ENCODE measurements around the gene SCD5. TPM values are rescaled to one million over a fixed set of nuclear protein-coding genes. Genes with fewer than 3 reads are reported as not detected.

Gene SCD5
- total RNA-seq, 2 donors from 2014 or later, result 11.9 to 16.7 TPM

DNA sequence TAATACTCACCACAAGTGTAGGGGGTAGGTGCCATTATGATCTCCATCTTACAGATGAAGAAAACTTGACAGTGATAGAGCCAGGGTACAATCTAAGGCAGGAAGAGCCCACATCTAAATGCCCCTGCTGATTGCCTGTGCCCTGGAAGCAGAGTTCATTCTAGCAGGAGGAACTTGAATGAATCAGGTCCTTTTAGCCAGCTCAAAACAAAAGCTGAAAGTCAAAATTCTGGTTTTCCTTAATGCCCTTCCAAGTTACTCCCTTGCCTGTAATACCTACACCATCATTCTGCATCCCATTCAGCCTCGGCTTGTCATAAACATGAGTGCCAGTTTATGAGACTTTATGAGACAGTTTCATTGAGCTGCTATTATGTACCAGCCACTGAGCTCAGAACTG lies 89.6 kb downstream of the SCD5 start:
- DNase-seq (ENCODE audit: low spot score), result no peak
- intact Hi-C loops (cut with DNase I), result no loop called here

- no peak for DNase-seq (ENCODE audit: low spot score)
- intact Hi-C loops (cut with DNase I), result no loop called here
Measured at GRCh38 chr4:82706349-82707000, 92.1 kb downstream of the SCD5 start.

- intact Hi-C loops (cut with DNase I), result no loop called here
- DNase-seq (ENCODE audit: low spot score), result no peak
Measured at GRCh38 chr4:82705928-82706300, 92.7 kb downstream of the SCD5 start.

GRCh38 chr4:82705169-82705927 lies 93.2 kb downstream of the SCD5 start:
- intact Hi-C loops (cut with DNase I), result no loop called here
- no peak for DNase-seq (ENCODE audit: low spot score)

DNA sequence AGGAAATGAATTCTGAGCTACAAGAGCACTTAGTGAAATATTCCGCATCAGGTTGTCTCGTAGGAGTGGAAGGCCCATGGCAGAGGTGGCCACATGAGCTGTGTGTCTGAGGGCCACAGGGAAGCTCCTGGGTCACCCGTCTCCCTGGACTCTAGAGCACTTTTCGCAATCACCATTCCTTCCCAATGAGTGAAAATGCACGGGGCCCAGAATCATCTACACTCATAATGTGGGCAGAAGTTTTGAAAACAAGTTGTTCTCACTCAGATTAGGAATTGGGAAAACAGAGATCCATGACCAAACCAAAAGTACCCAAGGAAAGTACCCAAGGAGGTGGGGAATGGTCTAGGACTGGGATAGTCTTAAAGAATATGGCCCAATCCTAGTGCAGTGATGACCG lies 94.4 kb downstream of the SCD5 start:
- intact Hi-C loops (cut with DNase I), result no loop called here
- DNase-seq (ENCODE audit: low spot score), result no peak

DNA sequence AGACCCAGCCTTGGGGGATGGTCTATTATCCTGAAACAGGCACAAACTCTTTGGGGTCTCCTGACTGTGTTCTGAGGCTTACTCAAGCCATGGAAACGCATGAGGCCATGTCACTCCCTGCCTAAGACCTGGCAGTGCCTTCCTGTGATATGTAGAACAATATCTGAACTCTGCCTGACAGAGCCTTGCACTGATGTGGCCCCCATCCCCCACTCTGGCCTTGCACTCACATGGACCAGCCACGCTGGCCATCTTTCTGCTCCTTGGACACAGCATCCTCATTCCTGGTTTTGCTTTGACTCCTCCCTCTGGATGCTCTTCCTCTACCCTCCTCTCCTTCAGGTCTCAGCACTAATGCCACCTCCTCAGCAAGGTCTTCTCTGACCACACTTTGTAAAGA lies 100.2 kb downstream of the SCD5 start:
- DNase-seq (ENCODE audit: low spot score), result no peak
- intact Hi-C loops (cut with DNase I), result loop anchor here in 1 of 2 donors (1.0 kb wide), 1 partner anchor 21 kb away; no protein-coding TSS in a partner anchor

DNA sequence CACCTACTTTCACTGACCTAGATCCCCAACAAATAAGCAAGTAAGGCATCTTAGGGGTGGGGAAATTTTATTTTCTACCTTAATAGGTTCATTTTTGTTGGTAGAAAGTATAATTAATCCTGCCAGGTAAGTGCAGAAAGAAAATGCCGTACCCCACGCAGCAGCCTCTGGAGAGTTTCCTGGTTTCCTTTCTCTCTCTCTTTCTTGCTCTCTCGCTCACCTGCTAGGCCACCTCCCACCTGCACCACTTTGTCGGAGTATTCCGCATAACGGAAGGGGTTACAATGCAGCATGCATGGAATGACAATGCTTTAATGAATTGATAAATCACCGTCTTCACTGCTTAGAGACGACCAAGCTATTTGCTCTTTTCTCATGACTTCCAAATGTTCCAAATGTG lies 101.0 kb downstream of the SCD5 start:
- no peak for DNase-seq (ENCODE audit: low spot score)
- intact Hi-C loops (cut with DNase I), result no loop called here

GRCh38 chr4:82696117-82696860 lies 102.3 kb downstream of the SCD5 start:
- intact Hi-C loops (cut with DNase I), result no loop called here
- DNase-seq (ENCODE audit: low spot score), result no peak

GRCh38 chr4:82694892-82695291 lies 103.7 kb downstream of the SCD5 start:
- intact Hi-C loops (cut with DNase I), result no loop called here
- DNase-seq (ENCODE audit: low spot score), result no peak

GRCh38 chr4:82694046-82694445 lies 104.5 kb downstream of the SCD5 start:
- no peak for DNase-seq (ENCODE audit: low spot score)
- intact Hi-C loops (cut with DNase I), result no loop called here

DNA sequence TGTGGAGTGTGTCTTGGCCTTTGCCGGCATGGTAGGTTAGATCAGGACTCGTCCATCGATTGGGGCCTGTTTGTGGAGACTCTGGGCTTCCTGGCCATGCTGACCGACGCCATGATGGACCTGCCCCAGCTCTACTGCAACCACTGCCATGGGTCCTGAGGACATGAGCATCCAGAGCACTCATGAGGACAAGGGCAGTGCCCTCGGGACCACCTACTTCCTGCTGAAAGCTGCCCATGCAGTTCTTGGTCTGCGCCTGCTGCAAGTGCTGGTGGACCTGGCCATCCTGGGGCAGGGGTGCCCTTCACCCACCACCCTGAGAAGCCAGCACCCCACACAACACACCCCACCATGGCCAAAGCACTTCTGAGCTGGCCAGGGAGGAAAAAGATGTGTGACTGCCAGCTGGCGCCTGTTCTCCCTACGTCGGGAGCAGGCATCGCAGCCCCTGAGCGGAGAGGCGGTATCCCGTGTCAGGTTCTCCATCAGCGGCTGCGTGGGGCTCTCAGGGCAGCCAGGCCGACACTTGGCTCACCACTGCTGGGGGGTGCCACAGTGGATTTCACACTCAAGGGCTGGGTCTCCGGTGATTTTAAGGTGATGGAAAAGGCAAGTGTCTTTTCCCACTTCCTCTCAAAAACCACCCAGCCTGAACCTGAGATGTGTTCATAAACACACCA lies 106.4 kb downstream of the SCD5 start:
- DNase-seq (ENCODE audit: low spot score), result no peak
- intact Hi-C loops (cut with DNase I), result no loop called here

DNA sequence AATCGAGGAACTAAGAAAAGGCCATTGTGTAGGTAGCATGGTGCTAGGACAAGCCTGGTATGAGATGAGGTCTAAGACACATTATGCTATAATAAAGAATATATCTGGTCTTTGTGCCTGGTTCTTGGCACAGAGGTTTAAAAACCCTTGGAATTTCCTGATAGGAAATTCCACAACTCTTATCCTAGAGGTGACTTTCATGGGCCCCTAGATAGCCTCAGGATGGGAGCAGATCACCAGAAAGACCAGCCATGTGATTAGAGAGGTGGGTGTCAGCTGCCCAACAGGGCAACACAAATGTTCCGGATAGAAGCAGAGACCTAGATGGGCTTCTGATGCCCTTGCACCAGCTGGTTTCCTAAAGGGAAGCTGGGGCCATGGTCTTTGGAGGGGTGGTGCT lies 107.2 kb downstream of the SCD5 start:
- DNase-seq (ENCODE audit: low spot score), result no peak
- intact Hi-C loops (cut with DNase I), result no loop called here

- intact Hi-C loops (cut with DNase I), result no loop called here
- no peak for DNase-seq (ENCODE audit: low spot score)
Measured at GRCh38 chr4:82688091-82688795, 110.4 kb downstream of the SCD5 start.

GRCh38 chr4:82687531-82687930 lies 111.1 kb downstream of the SCD5 start:
- no peak for DNase-seq (ENCODE audit: low spot score)
- intact Hi-C loops (cut with DNase I), result no loop called here

GRCh38 chr4:82681754-82682153 lies 116.8 kb downstream of the SCD5 start:
- DNase-seq (ENCODE audit: low spot score), result no peak
- intact Hi-C loops (cut with DNase I), result no loop called here

GRCh38 chr4:82680834-82681233 lies 117.8 kb downstream of the SCD5 start:
- no peak for DNase-seq (ENCODE audit: low spot score)
- intact Hi-C loops (cut with DNase I), result no loop called here

- intact Hi-C loops (cut with DNase I), result no loop called here
- DNase-seq (ENCODE audit: low spot score), result no peak
Measured at GRCh38 chr4:82679531-82679930, 119.1 kb downstream of the SCD5 start.

- DNase-seq (ENCODE audit: low spot score), result no peak
- intact Hi-C loops (cut with DNase I), result no loop called here
Measured at GRCh38 chr4:82678051-82678450, 120.5 kb downstream of the SCD5 start.

DNA sequence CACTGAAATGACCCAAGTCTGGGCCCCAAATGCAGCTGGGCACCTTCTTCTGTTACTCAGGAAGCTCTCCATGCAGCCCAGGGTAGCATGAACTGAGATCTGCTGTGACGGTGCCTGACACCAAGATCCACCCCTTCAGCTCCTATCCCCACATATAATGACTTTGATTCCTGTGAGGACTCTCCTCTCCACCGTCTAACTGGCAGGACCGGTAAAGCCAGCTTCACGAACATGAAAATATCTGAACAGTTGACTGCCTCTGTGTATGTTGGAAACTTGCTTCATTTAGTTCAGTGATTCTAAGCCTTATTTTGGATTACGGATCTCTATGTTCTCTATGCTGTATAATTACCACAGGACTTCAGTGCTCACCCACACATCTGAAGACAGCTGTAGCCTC lies 121.3 kb downstream of the SCD5 start:
- no peak for DNase-seq (ENCODE audit: low spot score)
- intact Hi-C loops (cut with DNase I), result loop anchor here in 1 of 2 donors (1.0 kb wide), 1 partner anchor 21 kb away; no protein-coding TSS in a partner anchor

Measured in posterior vena cava (tissue), 2 donors.